Measurements from ENCODE around the gene SMOC1. TPM values are rescaled to one million over a fixed set of nuclear protein-coding genes. Genes with fewer than 3 reads are reported as not detected.

The SMOC1 gene
- total RNA-seq, 1 experiment from 2014 or later: 0.14 TPM

- ChIA-PET CTCF (no interaction called here), POLR2A (no interaction called here)
- Mint-ChIP-seq H3K27me3 (ENCODE audit: insufficient read depth, unreplicated experiment) (no peaks in the 10 kb centered on the region), H3K9me3 (ENCODE audit: unreplicated experiment) (peaks cover 20% of the 10 kb centered on the region), H3K36me3 (ENCODE audit: insufficient read depth, unreplicated experiment) (no peaks in the 10 kb centered on the region), H3K27ac (ENCODE audit: unreplicated experiment) (no peak overlapping the region), H3K4me3 (ENCODE audit: unreplicated experiment) (no peak overlapping the region), H3K4me1 (ENCODE audit: low read depth, unreplicated experiment) (peaks cover under 1% of the 10 kb centered on the region)
- H3K9me3 ChIP-seq: no peaks in the 10 kb centered on the region
- TF ChIP-seq CTCF (IDR thresholded peaks at IDR 0.05; ENCODE audit: insufficient read depth in 1 of 2, low read depth in 1 of 2, low read length in 1 of 2, severe bottlenecking in 1 of 2, unreplicated experiment in 1 of 2): no peak
- intact Hi-C loops (cut with micrococcal nuclease; ENCODE audit: unreplicated experiment): loop anchor here (5.0 kb wide), 1 partner anchor 43 kb away; no protein-coding TSS in a partner anchor
- H3K4me3 ChIP-seq (ENCODE audit: low read depth, low read length): no peak overlapping the region
- H3K36me3 ChIP-seq (ENCODE audit: control insufficient read depth, insufficient read depth, low read length): no peaks in the 10 kb centered on the region
- peaks cover 16% of the 10 kb centered on the region for H3K4me1 ChIP-seq
- no TSS peak for BruUV-seq (replicated peaks)
- H3K27me3 ChIP-seq (replicated peaks; ENCODE audit: control insufficient read depth, insufficient read depth, low read length): no peaks in the 10 kb centered on the region
- DNase-seq: no peak
These were observed 19.0 kb upstream of the SMOC1 start for GRCh38 chr14:69860221-69860620.

- no peaks in the 10 kb centered on the region for H3K27me3 Mint-ChIP-seq (ENCODE audit: insufficient read depth, unreplicated experiment)
- H3K27me3 ChIP-seq (replicated peaks; ENCODE audit: control insufficient read depth, insufficient read depth, low read length): no peaks in the 10 kb centered on the region
- POLR2A ChIA-PET: no interaction called here
These were observed 18.1 kb upstream of the SMOC1 start for GRCh38 chr14:69861025-69861569.

GRCh38 chr14:69863083-69863482, 16.1 kb upstream of the SMOC1 start:
- intact Hi-C loops (cut with micrococcal nuclease; ENCODE audit: unreplicated experiment): loop anchor here (5.0 kb wide), 1 partner anchor 46 kb away; no protein-coding TSS in a partner anchor
- Mint-ChIP-seq H3K9me3 (ENCODE audit: unreplicated experiment) (peaks cover 41% of the 10 kb centered on the region), H3K27me3 (ENCODE audit: insufficient read depth, unreplicated experiment) (no peaks in the 10 kb centered on the region), H3K4me1 (ENCODE audit: low read depth, unreplicated experiment) (no peaks in the 10 kb centered on the region), H3K4me3 (ENCODE audit: unreplicated experiment) (no peak overlapping the region), H3K27ac (ENCODE audit: unreplicated experiment) (no peak overlapping the region), H3K36me3 (ENCODE audit: insufficient read depth, unreplicated experiment) (peaks cover 2% of the 10 kb centered on the region)
- TF ChIP-seq CTCF (IDR thresholded peaks at IDR 0.05; ENCODE audit: insufficient read depth in 1 of 2, low read depth in 1 of 2, low read length in 1 of 2, severe bottlenecking in 1 of 2, unreplicated experiment in 1 of 2): no peak
- Histone ChIP-seq H3K36me3 (ENCODE audit: control insufficient read depth, insufficient read depth, low read length) (no peaks in the 10 kb centered on the region), H3K9me3 (no peaks in the 10 kb centered on the region; the same call in 1 of the 2 replicates), H3K27me3 (replicated peaks; ENCODE audit: control insufficient read depth, insufficient read depth, low read length) (no peaks in the 10 kb centered on the region), H3K4me3 (ENCODE audit: low read depth, low read length) (no peak overlapping the region), H3K4me1 (peaks cover 9% of the 10 kb centered on the region)
- ChIA-PET CTCF (interaction anchor here (0.7 to 1.4 kb wide), 6 partner anchors 10 to 224 kb away, joined by 3 to 26 read pairs (median 4); no protein-coding TSS in a partner anchor), POLR2A (no interaction called here)
- no peak for DNase-seq
- BruUV-seq (replicated peaks): no TSS peak

More at GRCh38 chr14:69861025-69861569, 18.1 kb upstream of the SMOC1 start:
- CTCF ChIA-PET: no interaction called here
- no peaks in the 10 kb centered on the region for H3K4me1 Mint-ChIP-seq (ENCODE audit: low read depth, unreplicated experiment)
- Histone ChIP-seq H3K36me3 (ENCODE audit: control insufficient read depth, insufficient read depth, low read length) (no peaks in the 10 kb centered on the region), H3K4me1 (peaks cover 9% of the 10 kb centered on the region), H3K9me3 (no peaks in the 10 kb centered on the region), H3K4me3 (ENCODE audit: low read depth, low read length) (no peak overlapping the region)
- BruUV-seq (replicated peaks): no TSS peak
- no peaks in the 10 kb centered on the region for H3K36me3 Mint-ChIP-seq (ENCODE audit: insufficient read depth, unreplicated experiment)
- peaks cover 29% of the 10 kb centered on the region for H3K9me3 Mint-ChIP-seq (ENCODE audit: unreplicated experiment)
- no peak overlapping the region for H3K27ac Mint-ChIP-seq (ENCODE audit: unreplicated experiment)
- no peak for DNase-seq
- TF ChIP-seq CTCF (IDR thresholded peaks at IDR 0.05; ENCODE audit: insufficient read depth in 1 of 2, low read depth in 1 of 2, low read length in 1 of 2, severe bottlenecking in 1 of 2, unreplicated experiment in 1 of 2): no peak
- no peak overlapping the region for H3K4me3 Mint-ChIP-seq (ENCODE audit: unreplicated experiment)
- intact Hi-C loops (cut with micrococcal nuclease; ENCODE audit: unreplicated experiment): loop anchor here (5.0 kb wide), 1 partner anchor 44 kb away; no protein-coding TSS in a partner anchor

Data from Caco-2 (cell line).